ENCODE results near the gene HES1.
A peak's percentile ranks its signal among the peaks of the same experiment; 100 is the strongest.

- TF ChIP-seq POLR2A (IDR thresholded peaks at IDR 0.05) (no peak), POLR2AphosphoS5 (IDR thresholded peaks at IDR 0.05) (peak in 2 of 3 donors; percentile 54 to 79)
These were observed 46.4 kb upstream of the HES1 start for GRCh38 chr3:194089357-194090177.
